Measurements from ENCODE around the gene PRSS57. TPM values are rescaled to one million over a fixed set of nuclear protein-coding genes. Genes with fewer than 3 reads are reported as not detected.

PRSS57 gene
- total RNA-seq, 1 donor from 2014 or later = not detected

GRCh38 chr19:648305-648704, 46.9 kb downstream of the PRSS57 start:
- Histone ChIP-seq H3K27me3 (ENCODE audit: control insufficient read depth, insufficient read depth, low read length) (no peaks in the 10 kb centered on the region), H3K36me3 (ENCODE audit: control insufficient read depth, insufficient read depth, low read length) (peaks cover 3% of the 10 kb centered on the region), H3K4me3 (ENCODE audit: low read depth, low read length) (no peak overlapping the region)
- no peak for DNase-seq (ENCODE audit: low read depth)
- no peak for TF ChIP-seq CTCF (IDR thresholded peaks at IDR 0.05; ENCODE audit: insufficient read depth, low read length, poor library complexity, severe bottlenecking)

DNA sequence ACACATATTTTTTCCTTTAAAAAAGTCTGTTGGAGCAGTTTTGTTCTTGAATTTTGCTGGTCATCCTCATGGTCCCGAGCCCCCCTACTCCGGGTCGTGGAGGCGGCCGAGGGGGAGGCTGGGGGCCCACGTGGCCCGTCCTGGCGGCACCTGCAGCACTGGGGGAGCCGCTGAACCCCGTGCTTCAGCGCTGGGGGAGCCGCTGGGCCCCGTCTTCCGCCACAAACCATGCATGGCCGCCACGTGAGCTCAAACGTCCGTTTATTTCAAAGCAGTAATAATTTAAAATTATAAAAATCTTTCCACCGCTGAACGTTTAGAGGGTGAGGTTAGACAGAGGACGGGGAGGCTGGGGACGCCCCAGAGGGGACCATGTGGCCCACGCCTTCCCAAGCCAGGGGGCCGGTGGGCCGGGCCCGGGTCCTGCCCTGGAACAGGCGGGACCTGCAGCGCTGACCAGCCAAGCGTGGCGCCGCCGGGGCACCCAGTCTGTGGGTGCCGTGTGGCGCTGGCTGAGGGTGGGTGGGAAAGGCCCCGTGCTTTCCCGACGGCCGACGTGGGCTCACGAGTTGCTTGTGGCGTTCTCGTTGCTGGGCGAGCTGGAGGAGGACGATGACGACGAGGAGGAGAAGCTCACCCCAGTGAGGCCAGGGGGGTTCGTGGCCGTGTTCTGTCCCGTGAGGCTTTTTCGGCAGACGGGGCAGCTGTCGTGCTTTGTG, 47.5 kb downstream of the PRSS57 start:
- H3K27me3 ChIP-seq (ENCODE audit: control insufficient read depth, insufficient read depth, low read length) = no peaks in the 10 kb centered on the region
- TF ChIP-seq CTCF (IDR thresholded peaks at IDR 0.05; ENCODE audit: insufficient read depth, low read length, poor library complexity, severe bottlenecking) = no peak

GRCh38 chr19:646779-647565, 48.3 kb downstream of the PRSS57 start:
- TF ChIP-seq CTCF (IDR thresholded peaks at IDR 0.05; ENCODE audit: insufficient read depth, low read length, poor library complexity, severe bottlenecking) = no peak
- no peak for DNase-seq (ENCODE audit: low read depth)
- no peak overlapping the region for H3K4me3 ChIP-seq (ENCODE audit: low read depth, low read length)
- H3K36me3 ChIP-seq (ENCODE audit: control insufficient read depth, insufficient read depth, low read length) = no peaks in the 10 kb centered on the region
- no peaks in the 10 kb centered on the region for H3K27me3 ChIP-seq (ENCODE audit: control insufficient read depth, insufficient read depth, low read length)

More for the DNA sequence above, 47.5 kb downstream of the PRSS57 start:
- H3K4me3 ChIP-seq (ENCODE audit: low read depth, low read length) = no peak overlapping the region
- DNase-seq (ENCODE audit: low read depth) = no peak
- H3K36me3 ChIP-seq (ENCODE audit: control insufficient read depth, insufficient read depth, low read length) = peaks cover 3% of the 10 kb centered on the region

- no peaks in the 10 kb centered on the region for H3K27me3 ChIP-seq (ENCODE audit: control insufficient read depth, insufficient read depth, low read length)
- H3K36me3 ChIP-seq (ENCODE audit: control insufficient read depth, insufficient read depth, low read length) = no peaks in the 10 kb centered on the region
- TF ChIP-seq CTCF (IDR thresholded peaks at IDR 0.05; ENCODE audit: insufficient read depth, low read length, poor library complexity, severe bottlenecking) = no peak
- no peak overlapping the region for H3K4me3 ChIP-seq (ENCODE audit: low read depth, low read length)
- no peak for DNase-seq (ENCODE audit: low read depth)
Measured at GRCh38 chr19:645912-646778, 49.1 kb downstream of the PRSS57 start.

- TF ChIP-seq CTCF (IDR thresholded peaks at IDR 0.05; ENCODE audit: insufficient read depth, low read length, poor library complexity, severe bottlenecking) = no peak
- no peak overlapping the region for H3K4me3 ChIP-seq (ENCODE audit: low read depth, low read length)
- peaks cover 2% of the 10 kb centered on the region for H3K27me3 ChIP-seq (ENCODE audit: control insufficient read depth, insufficient read depth, low read length)
- no peaks in the 10 kb centered on the region for H3K36me3 ChIP-seq (ENCODE audit: control insufficient read depth, insufficient read depth, low read length)
- no peak for DNase-seq (ENCODE audit: low read depth)
Measured at GRCh38 chr19:644789-645188, 50.5 kb downstream of the PRSS57 start.

Data from kidney epithelial cell (primary cell).